GM23338 (cell line): ENCODE data around the gene ZNF740.

ENCODE experiments used
- CREB1 ChIP-seq: fragments of 250-450 bp; sonication (Bioruptor Pico); IDR thresholded peaks from 2 replicates; pipeline ENCODE4 v1.5.0; 2020; ENCODE audit warnings: low read depth, mild to moderate bottlenecking, moderate library complexity
- EZH2 ChIP-seq: fragments of 200-600 bp; sonication (generic); IDR thresholded peaks from one replicate; pipeline ENCODE4 v1.8.0; 2017; ENCODE audit warnings: antibody characterized with exemption, mild to moderate bottlenecking, low read depth; ENCODE audit not compliant: unreplicated experiment
- EZH2phosphoT487 ChIP-seq: fragments of 200-600 bp; sonication (generic); IDR thresholded peaks from one replicate; pipeline ENCODE4 v1.8.1; 2018; ENCODE audit warnings: antibody characterized with exemption; ENCODE audit not compliant: unreplicated experiment
- POLR2AphosphoS5 ChIP-seq: IDR thresholded peaks from 2 replicates; pipeline ENCODE4 v1.6.1; 2016; ENCODE audit warnings: antibody characterized with exemption, low read depth
- TF ChIP-seq, protein P1 (sequence below), 2 experiments: fragments of 200-600 bp in 1 of 2; sonication (generic) in 1 of 2; conservative IDR thresholded peaks; 2 replicates each; pipeline versions ENCODE4 v1.5.1 to v1.6.1; 2016 to 2017; ENCODE audit warnings: antibody characterized with exemption in 2 of 2, low read depth in 2 of 2, mild to moderate bottlenecking in 2 of 2, moderate library complexity in 1 of 2
- TF ChIP-seq, protein P2 (sequence below): IDR thresholded peaks from 2 replicates; pipeline ENCODE4 v1.6.1; 2016; ENCODE audit warnings: antibody characterized with exemption
- TF ChIP-seq, protein P3 (sequence below): IDR thresholded peaks from one replicate; pipeline ENCODE4 v1.6.1; 2018; ENCODE audit warnings: antibody characterized with exemption; ENCODE audit not compliant: unreplicated experiment

DNA sequence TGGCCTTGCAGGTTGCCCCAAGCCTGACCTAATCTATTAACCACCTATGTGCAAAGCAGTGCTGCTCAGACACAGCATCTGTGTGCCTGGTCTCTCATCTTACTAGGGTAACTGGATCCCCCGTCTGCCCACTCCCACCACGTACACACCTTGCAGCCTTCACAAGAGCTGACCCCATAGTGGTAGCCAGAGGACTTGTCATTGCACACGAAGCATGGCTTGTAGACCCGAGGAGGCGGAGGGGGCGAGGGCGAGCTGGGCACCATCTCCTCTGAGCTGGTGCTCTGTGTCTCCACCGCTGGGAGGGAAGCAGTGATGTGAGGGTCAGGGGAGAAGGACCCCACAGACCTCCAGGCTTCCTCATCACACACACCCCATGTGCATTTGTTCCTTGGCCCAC lies 35.0 kb downstream of the ZNF740 start:
- TF ChIP-seq EZH2 (no peak), EZH2phosphoT487 (no peak), POLR2AphosphoS5 (0 out of 2 replicates have a peak, but pooled peaks have one; percentile 19), CREB1 (CRISPR knock-in tag) (no peak)
- TF ChIP-seq, protein P1, sequence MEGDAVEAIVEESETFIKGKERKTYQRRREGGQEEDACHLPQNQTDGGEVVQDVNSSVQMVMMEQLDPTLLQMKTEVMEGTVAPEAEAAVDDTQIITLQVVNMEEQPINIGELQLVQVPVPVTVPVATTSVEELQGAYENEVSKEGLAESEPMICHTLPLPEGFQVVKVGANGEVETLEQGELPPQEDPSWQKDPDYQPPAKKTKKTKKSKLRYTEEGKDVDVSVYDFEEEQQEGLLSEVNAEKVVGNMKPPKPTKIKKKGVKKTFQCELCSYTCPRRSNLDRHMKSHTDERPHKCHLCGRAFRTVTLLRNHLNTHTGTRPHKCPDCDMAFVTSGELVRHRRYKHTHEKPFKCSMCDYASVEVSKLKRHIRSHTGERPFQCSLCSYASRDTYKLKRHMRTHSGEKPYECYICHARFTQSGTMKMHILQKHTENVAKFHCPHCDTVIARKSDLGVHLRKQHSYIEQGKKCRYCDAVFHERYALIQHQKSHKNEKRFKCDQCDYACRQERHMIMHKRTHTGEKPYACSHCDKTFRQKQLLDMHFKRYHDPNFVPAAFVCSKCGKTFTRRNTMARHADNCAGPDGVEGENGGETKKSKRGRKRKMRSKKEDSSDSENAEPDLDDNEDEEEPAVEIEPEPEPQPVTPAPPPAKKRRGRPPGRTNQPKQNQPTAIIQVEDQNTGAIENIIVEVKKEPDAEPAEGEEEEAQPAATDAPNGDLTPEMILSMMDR (conservative IDR thresholded peaks at IDR 0.05; ENCODE audit: low read depth in 2 of 2) = no peak
- TF ChIP-seq, protein P2, sequence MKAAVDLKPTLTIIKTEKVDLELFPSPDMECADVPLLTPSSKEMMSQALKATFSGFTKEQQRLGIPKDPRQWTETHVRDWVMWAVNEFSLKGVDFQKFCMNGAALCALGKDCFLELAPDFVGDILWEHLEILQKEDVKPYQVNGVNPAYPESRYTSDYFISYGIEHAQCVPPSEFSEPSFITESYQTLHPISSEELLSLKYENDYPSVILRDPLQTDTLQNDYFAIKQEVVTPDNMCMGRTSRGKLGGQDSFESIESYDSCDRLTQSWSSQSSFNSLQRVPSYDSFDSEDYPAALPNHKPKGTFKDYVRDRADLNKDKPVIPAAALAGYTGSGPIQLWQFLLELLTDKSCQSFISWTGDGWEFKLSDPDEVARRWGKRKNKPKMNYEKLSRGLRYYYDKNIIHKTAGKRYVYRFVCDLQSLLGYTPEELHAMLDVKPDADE = no peak
- TF ChIP-seq, protein P3, sequence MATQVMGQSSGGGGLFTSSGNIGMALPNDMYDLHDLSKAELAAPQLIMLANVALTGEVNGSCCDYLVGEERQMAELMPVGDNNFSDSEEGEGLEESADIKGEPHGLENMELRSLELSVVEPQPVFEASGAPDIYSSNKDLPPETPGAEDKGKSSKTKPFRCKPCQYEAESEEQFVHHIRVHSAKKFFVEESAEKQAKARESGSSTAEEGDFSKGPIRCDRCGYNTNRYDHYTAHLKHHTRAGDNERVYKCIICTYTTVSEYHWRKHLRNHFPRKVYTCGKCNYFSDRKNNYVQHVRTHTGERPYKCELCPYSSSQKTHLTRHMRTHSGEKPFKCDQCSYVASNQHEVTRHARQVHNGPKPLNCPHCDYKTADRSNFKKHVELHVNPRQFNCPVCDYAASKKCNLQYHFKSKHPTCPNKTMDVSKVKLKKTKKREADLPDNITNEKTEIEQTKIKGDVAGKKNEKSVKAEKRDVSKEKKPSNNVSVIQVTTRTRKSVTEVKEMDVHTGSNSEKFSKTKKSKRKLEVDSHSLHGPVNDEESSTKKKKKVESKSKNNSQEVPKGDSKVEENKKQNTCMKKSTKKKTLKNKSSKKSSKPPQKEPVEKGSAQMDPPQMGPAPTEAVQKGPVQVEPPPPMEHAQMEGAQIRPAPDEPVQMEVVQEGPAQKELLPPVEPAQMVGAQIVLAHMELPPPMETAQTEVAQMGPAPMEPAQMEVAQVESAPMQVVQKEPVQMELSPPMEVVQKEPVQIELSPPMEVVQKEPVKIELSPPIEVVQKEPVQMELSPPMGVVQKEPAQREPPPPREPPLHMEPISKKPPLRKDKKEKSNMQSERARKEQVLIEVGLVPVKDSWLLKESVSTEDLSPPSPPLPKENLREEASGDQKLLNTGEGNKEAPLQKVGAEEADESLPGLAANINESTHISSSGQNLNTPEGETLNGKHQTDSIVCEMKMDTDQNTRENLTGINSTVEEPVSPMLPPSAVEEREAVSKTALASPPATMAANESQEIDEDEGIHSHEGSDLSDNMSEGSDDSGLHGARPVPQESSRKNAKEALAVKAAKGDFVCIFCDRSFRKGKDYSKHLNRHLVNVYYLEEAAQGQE = no peak
